ENCODE measurements around the gene NCOA7. TPM values are rescaled to one million over a fixed set of nuclear protein-coding genes. Genes with fewer than 3 reads are reported as not detected.

Gene NCOA7
- total RNA-seq, 1 donor = 52.7 TPM

- TF ChIP-seq, protein P1, sequence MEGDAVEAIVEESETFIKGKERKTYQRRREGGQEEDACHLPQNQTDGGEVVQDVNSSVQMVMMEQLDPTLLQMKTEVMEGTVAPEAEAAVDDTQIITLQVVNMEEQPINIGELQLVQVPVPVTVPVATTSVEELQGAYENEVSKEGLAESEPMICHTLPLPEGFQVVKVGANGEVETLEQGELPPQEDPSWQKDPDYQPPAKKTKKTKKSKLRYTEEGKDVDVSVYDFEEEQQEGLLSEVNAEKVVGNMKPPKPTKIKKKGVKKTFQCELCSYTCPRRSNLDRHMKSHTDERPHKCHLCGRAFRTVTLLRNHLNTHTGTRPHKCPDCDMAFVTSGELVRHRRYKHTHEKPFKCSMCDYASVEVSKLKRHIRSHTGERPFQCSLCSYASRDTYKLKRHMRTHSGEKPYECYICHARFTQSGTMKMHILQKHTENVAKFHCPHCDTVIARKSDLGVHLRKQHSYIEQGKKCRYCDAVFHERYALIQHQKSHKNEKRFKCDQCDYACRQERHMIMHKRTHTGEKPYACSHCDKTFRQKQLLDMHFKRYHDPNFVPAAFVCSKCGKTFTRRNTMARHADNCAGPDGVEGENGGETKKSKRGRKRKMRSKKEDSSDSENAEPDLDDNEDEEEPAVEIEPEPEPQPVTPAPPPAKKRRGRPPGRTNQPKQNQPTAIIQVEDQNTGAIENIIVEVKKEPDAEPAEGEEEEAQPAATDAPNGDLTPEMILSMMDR (IDR thresholded peaks at IDR 0.05; ENCODE audit: insufficient read depth, low read depth, low read length) = no peak
- H3K4me3 ChIP-seq (ENCODE audit: low read depth, low read length) = no peak overlapping the region
- no peak for DNase-seq (ENCODE audit: low read depth)
Observed at GRCh38 chr6:125828476-125829039, 37.8 kb downstream of the NCOA7 start.

GRCh38 chr6:125829433-125829832, 38.7 kb downstream of the NCOA7 start:
- no peak overlapping the region for H3K4me3 ChIP-seq (ENCODE audit: low read depth, low read length)
- TF ChIP-seq, protein P1 (IDR thresholded peaks at IDR 0.05; ENCODE audit: insufficient read depth, low read depth, low read length) = no peak
- no peak for DNase-seq (ENCODE audit: low read depth)

- DNase-seq (ENCODE audit: low read depth) = no peak
- no peak overlapping the region for H3K4me3 ChIP-seq (ENCODE audit: low read depth, low read length)
- TF ChIP-seq, protein P1 (IDR thresholded peaks at IDR 0.05; ENCODE audit: insufficient read depth, low read depth, low read length) = no peak
Observed at GRCh38 chr6:125831659-125832058, 40.9 kb downstream of the NCOA7 start.

GRCh38 chr6:125832391-125833117, 41.8 kb downstream of the NCOA7 start:
- no peak overlapping the region for H3K4me3 ChIP-seq (ENCODE audit: low read depth, low read length)
- TF ChIP-seq, protein P1 (IDR thresholded peaks at IDR 0.05; ENCODE audit: insufficient read depth, low read depth, low read length) = no peak
- no peak for DNase-seq (ENCODE audit: low read depth)

DNA sequence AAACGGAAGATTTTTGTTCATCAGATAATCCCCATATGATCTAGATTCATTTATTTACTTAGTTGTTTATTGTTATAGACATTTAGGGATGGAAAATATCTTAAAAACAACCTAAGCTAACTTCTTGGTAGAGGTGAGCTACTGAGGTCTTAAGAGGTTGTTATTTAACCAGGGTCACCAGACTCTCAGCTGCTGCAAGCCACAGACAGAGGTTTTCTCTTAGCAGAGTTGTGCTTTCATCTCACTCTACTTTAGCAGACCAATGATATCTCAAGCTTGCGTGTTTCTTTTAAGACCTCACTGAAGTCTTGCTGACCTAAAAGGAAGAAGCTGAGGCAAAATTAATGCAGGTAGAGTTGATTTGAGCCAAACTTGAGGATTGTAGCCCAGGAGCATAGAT, 43.6 kb downstream of the NCOA7 start:
- peak; percentile 30 for DNase-seq (ENCODE audit: low read depth)
- TF ChIP-seq, protein P1 (IDR thresholded peaks at IDR 0.05; ENCODE audit: insufficient read depth, low read depth, low read length) = no peak
- H3K4me3 ChIP-seq (ENCODE audit: low read depth, low read length) = no peak overlapping the region

GRCh38 chr6:125835221-125835744, 44.5 kb downstream of the NCOA7 start:
- H3K4me3 ChIP-seq (ENCODE audit: low read depth, low read length) = no peak overlapping the region
- TF ChIP-seq, protein P1 (IDR thresholded peaks at IDR 0.05; ENCODE audit: insufficient read depth, low read depth, low read length) = no peak
- DNase-seq (ENCODE audit: low read depth) = peak; percentile 88

Measured in fibroblast of villous mesenchyme (primary cell).